ENCODE measurements around the gene HBB.

The HBB gene

DNA sequence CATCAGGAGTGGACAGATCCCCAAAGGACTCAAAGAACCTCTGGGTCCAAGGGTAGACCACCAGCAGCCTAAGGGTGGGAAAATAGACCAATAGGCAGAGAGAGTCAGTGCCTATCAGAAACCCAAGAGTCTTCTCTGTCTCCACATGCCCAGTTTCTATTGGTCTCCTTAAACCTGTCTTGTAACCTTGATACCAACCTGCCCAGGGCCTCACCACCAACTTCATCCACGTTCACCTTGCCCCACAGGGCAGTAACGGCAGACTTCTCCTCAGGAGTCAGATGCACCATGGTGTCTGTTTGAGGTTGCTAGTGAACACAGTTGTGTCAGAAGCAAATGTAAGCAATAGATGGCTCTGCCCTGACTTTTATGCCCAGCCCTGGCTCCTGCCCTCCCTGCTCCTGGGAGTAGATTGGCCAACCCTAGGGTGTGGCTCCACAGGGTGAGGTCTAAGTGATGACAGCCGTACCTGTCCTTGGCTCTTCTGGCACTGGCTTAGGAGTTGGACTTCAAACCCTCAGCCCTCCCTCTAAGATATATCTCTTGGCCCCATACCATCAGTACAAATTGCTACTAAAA, at the start of gene HBB:
Gene HBB (minus strand): TSS at position 340 of the 579 bp plus-strand sequence. CDS start 50 bp downstream, at position 290.
- no peaks in the 10 kb centered on the region for H3K4me1 ChIP-seq (ENCODE audit: control insufficient read depth, insufficient read depth, low read length)
- no peak for TF ChIP-seq ZNF138 (tag by site-specific recombination; IDR thresholded peaks at IDR 0.05; ENCODE audit: borderline replicate concordance)
- TF ChIP-seq ZNF23 (tag by site-specific recombination; IDR thresholded peaks at IDR 0.05; ENCODE audit: borderline replicate concordance), result no peak
- no peak for TF ChIP-seq ZNF121 (tag by site-specific recombination; IDR thresholded peaks at IDR 0.05)
- TF ChIP-seq ZNF335 (tag by site-specific recombination; conservative IDR thresholded peaks at IDR 0.05), result no peak
- no peak for TF ChIP-seq ZNF2 (tag by site-specific recombination; IDR thresholded peaks at IDR 0.05)
- TF ChIP-seq ZNF404 (tag by site-specific recombination; IDR thresholded peaks at IDR 0.05), result no peak
- TF ChIP-seq ZNF704 (tag by site-specific recombination; IDR thresholded peaks at IDR 0.05), result no peak
- no peak for TF ChIP-seq ZNF660 (tag by site-specific recombination; IDR thresholded peaks at IDR 0.05)
- TF ChIP-seq ZBTB48 (tag by site-specific recombination; IDR thresholded peaks at IDR 0.05), result no peak
- no peak for TF ChIP-seq ZNF175 (tag by site-specific recombination; IDR thresholded peaks at IDR 0.05)
- no peak for TF ChIP-seq ZNF157 (tag by site-specific recombination; IDR thresholded peaks at IDR 0.05)
- no peak for TF ChIP-seq ZNF274 (IDR thresholded peaks at IDR 0.05; ENCODE audit: low read length)
- TF ChIP-seq ZNF274 (tag by site-specific recombination; IDR thresholded peaks at IDR 0.05; ENCODE audit: borderline replicate concordance), result no peak
- no peak for TF ChIP-seq INSM2 (tag by site-specific recombination; IDR thresholded peaks at IDR 0.05)
- TF ChIP-seq, protein P1, sequence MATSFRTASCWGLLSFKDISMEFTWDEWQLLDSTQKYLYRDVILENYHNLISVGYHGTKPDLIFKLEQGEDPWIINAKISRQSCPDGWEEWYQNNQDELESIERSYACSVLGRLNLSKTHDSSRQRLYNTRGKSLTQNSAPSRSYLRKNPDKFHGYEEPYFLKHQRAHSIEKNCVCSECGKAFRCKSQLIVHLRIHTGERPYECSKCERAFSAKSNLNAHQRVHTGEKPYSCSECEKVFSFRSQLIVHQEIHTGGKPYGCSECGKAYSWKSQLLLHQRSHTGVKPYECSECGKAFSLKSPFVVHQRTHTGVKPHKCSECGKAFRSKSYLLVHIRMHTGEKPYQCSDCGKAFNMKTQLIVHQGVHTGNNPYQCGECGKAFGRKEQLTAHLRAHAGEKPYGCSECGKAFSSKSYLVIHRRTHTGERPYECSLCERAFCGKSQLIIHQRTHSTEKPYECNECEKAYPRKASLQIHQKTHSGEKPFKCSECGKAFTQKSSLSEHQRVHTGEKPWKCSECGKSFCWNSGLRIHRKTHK (tag by site-specific recombination; IDR thresholded peaks at IDR 0.05), result no peak
- no peak for TF ChIP-seq ZNF114 (tag by site-specific recombination; IDR thresholded peaks at IDR 0.05)
- TF ChIP-seq PRDM1 (tag by site-specific recombination; IDR thresholded peaks at IDR 0.05), result no peak
- no peaks in the 10 kb centered on the region for H3K9me3 ChIP-seq (ENCODE audit: control insufficient read depth, insufficient read depth, low read depth, low read length)
- no peaks in the 10 kb centered on the region for H3K36me3 ChIP-seq (ENCODE audit: control insufficient read depth in 2 of 2, insufficient read depth in 1 of 2, low read length in 2 of 2)
- POLR2A ChIA-PET, result no interaction called here
- H3K27ac ChIP-seq (ENCODE audit: extremely low read depth, low read depth, low read length), result no peak within 1 kb of the TSS
- no peak within 1 kb of the TSS for H3K4me3 ChIP-seq (ENCODE audit: low read depth, low read length)
- CTCF ChIA-PET, result no interaction called here

GRCh38 chr11:5275369-5276110, 48.7 kb upstream of the HBB start:
- Histone ChIP-seq H3K4me1 (ENCODE audit: control insufficient read depth, insufficient read depth, low read length) (no peaks in the 10 kb centered on the region), H3K36me3 (ENCODE audit: control insufficient read depth in 2 of 2, insufficient read depth in 1 of 2, low read length in 2 of 2) (no peaks in the 10 kb centered on the region), H3K9me3 (ENCODE audit: control insufficient read depth, insufficient read depth, low read depth, low read length) (no peaks in the 10 kb centered on the region), H3K27ac (ENCODE audit: extremely low read depth, low read depth, low read length) (no peak overlapping the region), H3K4me3 (ENCODE audit: low read depth, low read length) (no peak overlapping the region)
- ChIA-PET POLR2A (no interaction called here), CTCF (interaction anchor here (0.6 kb wide), 1 partner anchor 15 kb away, joined by 3 read pairs; no protein-coding TSS in a partner anchor)
- no peak for TF ChIP-seq ZNF776 (tag by site-specific recombination; IDR thresholded peaks at IDR 0.05; ENCODE audit: borderline replicate concordance)
- TF ChIP-seq ZNF707 (tag by site-specific recombination; IDR thresholded peaks at IDR 0.05), result no peak
- no peak for TF ChIP-seq ELK4 (IDR thresholded peaks at IDR 0.05; ENCODE audit: borderline replicate concordance, low read depth, low read length)
